Neutrophil (primary cell): Measurements from ENCODE around the gene WDR26.
"Not testable (repeated sequence)": the region's sequence is repeated elsewhere in the genome, so short reads cannot be mapped to it uniquely, and the experiment has no call there.

Experiments
- H3K27ac ChIP-seq: fragments of 200-600 bp; sonication (generic); 2 replicates; pipeline ENCODE4 v1.5.1; 2016; ENCODE audit warnings: mild to moderate bottlenecking, moderate library complexity
- H3K27me3 ChIP-seq: fragments of 200-600 bp; sonication (generic); 2 replicates; pipeline ENCODE4 v1.6.0; 2016; ENCODE audit warnings: mild to moderate bottlenecking
- H3K36me3 ChIP-seq: fragments of 200-600 bp; sonication (generic); 2 replicates; pipeline ENCODE4 v1.5.1; 2017
- H3K4me1 ChIP-seq, 2 experiments: fragments of 200-600 bp in 1 of 2; sonication (generic) in 1 of 2; 1 replicate in 1 of 2; 2 replicates in 1 of 2; pipeline versions ENCODE4 v1.5.1 to v1.6.1; 2013 to 2016; ENCODE audit warnings: low read depth in 1 of 2, low read length in 1 of 2, mild to moderate bottlenecking in 1 of 2, moderate library complexity in 1 of 2; ENCODE audit not compliant: control insufficient read depth in 1 of 2, insufficient read depth in 1 of 2
- H3K4me3 ChIP-seq, 2 experiments: fragments of 200-600 bp in 1 of 2; sonication (generic) in 1 of 2; 1 replicate in 1 of 2; 2 replicates in 1 of 2; pipeline ENCODE4 v1.5.1; 2013 to 2016; ENCODE audit warnings: low read depth in 1 of 2, low read length in 1 of 2, mild to moderate bottlenecking in 1 of 2, moderate library complexity in 1 of 2
- H3K9me3 ChIP-seq: fragments of 200-600 bp; sonication (generic); 2 replicates; pipeline ENCODE4 v1.5.1; 2016
- TF ChIP-seq, protein P1 (sequence below): fragments of 200-600 bp; sonication (generic); IDR thresholded peaks from 2 replicates; pipeline ENCODE4 v1.5.1; 2016; ENCODE audit warnings: antibody characterized with exemption

WDR26 gene

DNA sequence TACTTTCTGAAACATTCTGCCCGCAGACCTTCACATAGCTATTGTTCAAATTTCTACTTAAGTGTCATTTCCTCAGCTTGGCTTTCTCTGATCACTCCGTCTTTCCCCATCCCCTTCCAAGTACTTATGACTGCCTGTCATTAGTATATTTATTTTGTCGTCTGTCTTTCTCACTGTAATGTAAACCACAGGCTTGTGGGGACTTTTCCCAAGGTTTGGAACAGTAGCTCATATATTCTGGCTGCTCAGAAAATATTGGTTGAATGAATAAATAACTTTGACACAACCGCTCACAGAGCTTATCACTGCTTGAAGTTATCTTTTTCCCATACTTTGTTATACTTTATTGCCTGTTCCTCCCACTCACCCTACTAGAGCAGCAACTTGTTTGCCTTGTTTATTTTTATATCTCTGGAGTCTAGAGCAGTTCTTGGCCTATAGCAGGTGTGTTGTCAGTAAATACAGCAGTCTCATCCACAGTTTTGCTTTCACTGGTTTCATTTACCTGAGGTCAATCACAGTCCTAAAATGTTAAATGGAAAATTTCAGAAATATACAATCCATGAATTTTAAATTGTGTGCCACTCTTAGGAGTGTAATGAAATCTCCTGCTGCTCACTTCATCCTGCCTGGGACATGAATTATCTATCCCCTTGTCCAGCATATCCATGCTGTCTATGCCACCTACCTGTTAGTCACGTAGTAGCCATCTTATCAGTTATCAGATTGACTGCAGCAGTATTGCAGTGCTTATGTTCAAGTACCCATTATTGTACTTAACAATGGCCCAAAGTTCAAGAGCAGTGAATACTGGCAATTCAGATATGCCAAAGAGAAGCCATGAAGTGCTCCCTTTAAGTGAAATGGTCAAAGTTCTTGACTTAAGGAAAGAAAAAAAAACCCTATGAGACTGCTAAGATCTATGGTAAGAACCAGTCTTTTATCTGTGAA, 80.3 kb downstream of the WDR26 start:
- Histone ChIP-seq H3K9me3 (no peaks in the 10 kb centered on the region), H3K4me3 (no peak overlapping the region), H3K36me3 (no peaks in the 10 kb centered on the region), H3K27me3 (no peaks in the 10 kb centered on the region), H3K27ac (no peak overlapping the region), H3K4me1 (peaks cover 25 to 26% of the 10 kb centered on the region in 2 experiments)
- TF ChIP-seq, protein P1, sequence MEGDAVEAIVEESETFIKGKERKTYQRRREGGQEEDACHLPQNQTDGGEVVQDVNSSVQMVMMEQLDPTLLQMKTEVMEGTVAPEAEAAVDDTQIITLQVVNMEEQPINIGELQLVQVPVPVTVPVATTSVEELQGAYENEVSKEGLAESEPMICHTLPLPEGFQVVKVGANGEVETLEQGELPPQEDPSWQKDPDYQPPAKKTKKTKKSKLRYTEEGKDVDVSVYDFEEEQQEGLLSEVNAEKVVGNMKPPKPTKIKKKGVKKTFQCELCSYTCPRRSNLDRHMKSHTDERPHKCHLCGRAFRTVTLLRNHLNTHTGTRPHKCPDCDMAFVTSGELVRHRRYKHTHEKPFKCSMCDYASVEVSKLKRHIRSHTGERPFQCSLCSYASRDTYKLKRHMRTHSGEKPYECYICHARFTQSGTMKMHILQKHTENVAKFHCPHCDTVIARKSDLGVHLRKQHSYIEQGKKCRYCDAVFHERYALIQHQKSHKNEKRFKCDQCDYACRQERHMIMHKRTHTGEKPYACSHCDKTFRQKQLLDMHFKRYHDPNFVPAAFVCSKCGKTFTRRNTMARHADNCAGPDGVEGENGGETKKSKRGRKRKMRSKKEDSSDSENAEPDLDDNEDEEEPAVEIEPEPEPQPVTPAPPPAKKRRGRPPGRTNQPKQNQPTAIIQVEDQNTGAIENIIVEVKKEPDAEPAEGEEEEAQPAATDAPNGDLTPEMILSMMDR: no peak

DNA sequence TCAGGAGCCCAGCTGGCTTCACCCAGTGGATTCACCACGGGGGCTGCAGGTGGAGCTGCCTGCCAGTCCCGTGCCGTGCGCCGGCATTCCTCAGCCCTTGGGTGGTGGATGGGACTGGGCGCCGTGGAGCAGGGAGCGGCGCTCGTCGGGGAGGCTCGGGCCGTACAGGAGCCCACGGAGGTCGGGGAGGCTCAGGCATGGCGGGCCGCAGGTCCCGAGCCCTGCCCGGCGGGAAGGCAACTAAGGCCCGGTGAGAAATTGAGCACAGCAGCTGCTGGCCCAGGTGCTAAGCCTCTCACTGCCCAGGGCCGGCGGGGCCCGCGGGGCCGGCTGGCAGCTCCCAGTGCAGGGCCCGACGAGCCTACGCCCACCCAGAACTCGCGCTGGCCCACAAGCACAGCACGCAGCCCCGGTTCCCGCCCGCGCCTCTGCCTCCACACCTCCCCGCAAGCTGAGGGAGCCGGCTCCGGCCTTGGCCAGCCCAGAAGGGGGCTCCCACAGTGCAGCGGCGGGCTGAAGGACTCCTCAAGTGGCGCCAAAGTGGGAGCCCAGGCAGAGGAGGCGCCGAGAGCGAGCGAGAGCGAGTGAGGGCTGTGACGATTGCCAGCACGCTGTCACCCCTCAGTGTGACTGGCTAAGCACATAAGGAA, 82.0 kb downstream of the WDR26 start:
- H3K27me3 ChIP-seq, H3K4me1 ChIP-seq, H3K27ac ChIP-seq, H3K36me3 ChIP-seq, H3K9me3 ChIP-seq, H3K4me3 ChIP-seq: not testable (repeated sequence)

DNA sequence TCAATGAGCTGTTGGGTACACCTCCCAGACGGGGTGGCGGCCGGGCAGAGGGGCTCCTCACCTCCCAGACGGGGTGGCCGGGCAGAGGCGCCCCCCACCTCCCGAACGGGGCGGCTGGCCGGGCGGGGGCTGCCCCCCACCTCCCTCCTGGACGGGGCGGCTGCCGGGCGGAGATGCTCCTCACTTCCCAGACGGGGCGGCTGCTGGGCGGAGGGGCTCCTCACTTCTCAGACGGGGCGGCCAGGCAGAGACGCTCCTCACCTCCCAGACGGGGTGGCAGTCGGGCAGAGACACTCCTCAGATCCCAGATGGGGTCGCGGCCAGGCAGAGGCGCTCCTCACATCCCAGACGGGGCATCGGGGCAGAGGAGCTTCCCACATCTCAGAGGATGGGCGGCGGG, 84.9 kb downstream of the WDR26 start:
- not testable (repeated sequence) for H3K27me3 ChIP-seq

DNA sequence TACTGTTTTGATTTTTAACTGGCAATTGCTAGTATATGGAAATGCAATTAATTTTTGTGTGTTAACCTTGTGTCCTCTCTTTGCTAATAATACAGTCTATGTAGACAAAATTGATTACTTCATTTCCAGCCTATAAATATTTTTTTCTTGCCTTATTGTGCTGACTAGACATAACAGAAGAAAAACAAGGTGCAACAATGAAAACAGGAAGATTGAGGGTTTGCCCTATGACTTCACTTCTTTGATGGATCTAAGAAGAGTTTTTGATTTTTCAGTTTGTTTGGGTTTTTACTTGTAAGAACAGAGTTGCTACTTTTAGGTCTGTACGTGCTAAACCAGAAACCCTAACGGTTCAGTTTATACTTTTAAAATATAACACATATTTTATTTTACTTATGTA, 86.5 kb downstream of the WDR26 start:
- peaks cover 13% of the 10 kb centered on the region for H3K9me3 ChIP-seq
- H3K36me3 ChIP-seq: no peaks in the 10 kb centered on the region
- H3K4me3 ChIP-seq: no peak overlapping the region
- no peak overlapping the region for H3K27ac ChIP-seq
- no peaks in the 10 kb centered on the region for H3K27me3 ChIP-seq
- no peaks in the 10 kb centered on the region for H3K4me1 ChIP-seq
- TF ChIP-seq, protein P1: no peak

More for the DNA sequence above, 84.9 kb downstream of the WDR26 start:
- H3K27ac ChIP-seq, H3K4me3 ChIP-seq, H3K36me3 ChIP-seq, H3K9me3 ChIP-seq, H3K4me1 ChIP-seq: not testable (repeated sequence)

- H3K27me3 ChIP-seq: no peaks in the 10 kb centered on the region
- TF ChIP-seq, protein P1: no peak
- H3K36me3 ChIP-seq: no peaks in the 10 kb centered on the region
Observed at GRCh38 chr1:224343679-224344078, 90.9 kb downstream of the WDR26 start.

GRCh38 chr1:224340453-224341384, 93.9 kb downstream of the WDR26 start:
- H3K27me3 ChIP-seq, H3K27ac ChIP-seq, H3K36me3 ChIP-seq: not testable (repeated sequence)
- H3K9me3 ChIP-seq: peaks cover 13% of the 10 kb centered on the region
- H3K4me3 ChIP-seq: peak overlapping the region; percentile 50 to 63
- H3K4me1 ChIP-seq: peaks cover 6 to 11% of the 10 kb centered on the region in 2 experiments

More at GRCh38 chr1:224343679-224344078, 90.9 kb downstream of the WDR26 start:
- Histone ChIP-seq H3K27ac (no peak overlapping the region), H3K9me3 (peaks cover 13% of the 10 kb centered on the region), H3K4me1 (peaks cover 6 to 10% of the 10 kb centered on the region in 2 experiments), H3K4me3 (no peak overlapping the region)
